GM18505 (cell line): Measurements from ENCODE around the gene POLE3.
A peak's percentile ranks its signal among the peaks of the same experiment; 100 is the strongest.
"Not testable (repeated sequence)": the region's sequence is repeated elsewhere in the genome, so short reads cannot be mapped to it uniquely, and the experiment has no call there.

Experiments used
- ATAC-seq: cut with Tn5 transposase; IDR thresholded peaks from one replicate; pipeline ENCODE4 v1.9.1; 2021; ENCODE audit not compliant: unreplicated experiment
- POLR2A ChIP-seq: IDR thresholded peaks from 4 replicates; pipeline ENCODE4 v1.6.1; 2011; ENCODE audit warnings: borderline replicate concordance; ENCODE audit not compliant: insufficient read depth, insufficient read length; ENCODE audit errors: extremely low read depth

The POLE3 gene

GRCh38 chr9:113410207-113410864 is at the start of gene POLE3, which contains the start of gene C9orf43:
Gene POLE3, minus strand, starts transcription at chr9:113410675. Its CDS starts 382 bp downstream, at chr9:113410293.
Gene C9orf43, plus strand, starts transcription at chr9:113410747. Its CDS starts 2,747 bp downstream, at chr9:113413494.
- TF ChIP-seq POLR2A, result peak; percentile 82
- ATAC-seq, result peak; percentile 93

DNA sequence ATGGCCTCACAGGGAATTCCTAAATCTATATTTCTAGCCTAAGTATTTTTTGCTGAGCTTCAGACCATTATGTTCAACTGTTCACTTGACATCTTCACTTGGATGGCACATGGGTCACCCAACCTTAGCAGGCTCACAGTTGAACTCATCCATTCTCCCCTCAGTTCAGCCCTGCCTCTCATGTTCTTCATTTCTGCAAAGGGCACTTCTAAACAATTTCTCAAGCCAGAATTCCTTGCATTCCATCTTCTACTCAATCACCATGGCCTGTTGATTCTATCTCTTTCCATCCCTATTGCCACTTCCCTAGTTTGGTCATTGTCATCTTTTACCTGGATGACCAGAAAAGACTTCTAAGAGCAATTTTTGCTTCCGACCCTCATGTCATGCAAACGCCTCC is 45.8 kb upstream of the POLE3 start:
- no peak for TF ChIP-seq POLR2A
- ATAC-seq, result no peak

- no peak for ATAC-seq
- TF ChIP-seq POLR2A, result no peak
These were observed 44.7 kb upstream of the POLE3 start for GRCh38 chr9:113454914-113455761.

DNA sequence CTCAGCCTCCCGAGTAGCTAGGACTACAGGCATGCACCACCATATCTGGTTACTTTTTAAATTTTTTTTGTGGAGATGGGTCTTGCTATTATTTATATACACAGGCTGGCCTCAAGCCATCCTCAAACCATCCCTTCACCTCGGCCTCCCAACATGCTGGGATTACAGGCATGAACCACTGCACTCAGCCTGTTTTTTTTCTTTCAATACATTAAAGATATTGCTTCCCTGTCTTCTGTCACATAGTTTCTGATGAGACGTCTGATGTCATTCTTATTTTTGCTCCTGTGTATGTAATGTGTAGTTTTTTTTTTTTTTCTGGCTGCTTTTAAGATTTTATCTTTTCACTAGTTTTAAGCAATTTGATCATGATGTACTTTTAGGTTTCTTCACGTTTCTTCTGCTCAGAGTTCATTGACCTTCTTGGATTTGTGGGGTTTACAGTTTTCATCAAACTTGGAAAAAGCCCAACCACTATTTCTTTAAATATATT is 41.7 kb upstream of the POLE3 start:
- ATAC-seq, result no peak
- no peak for TF ChIP-seq POLR2A

DNA sequence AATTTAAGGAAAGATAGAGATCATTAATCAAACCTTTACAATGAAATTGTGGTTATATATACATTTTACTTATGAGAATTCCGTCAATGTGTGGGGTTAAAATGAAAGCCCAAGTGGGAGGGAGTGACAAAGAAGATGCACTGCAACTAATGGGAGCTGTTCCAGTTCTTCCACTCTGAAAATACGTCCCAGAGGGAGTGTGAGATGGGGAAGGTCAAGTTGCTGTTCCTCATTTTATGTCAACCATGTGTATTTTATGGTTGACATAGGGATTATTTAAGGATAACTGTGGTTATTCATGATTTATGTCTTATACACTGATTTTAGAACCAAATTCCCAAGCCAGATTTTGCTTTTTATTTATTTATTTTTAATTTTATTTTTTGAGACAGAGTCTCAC is 38.9 kb upstream of the POLE3 start:
- ATAC-seq, result no peak
- TF ChIP-seq POLR2A, result no peak

- ATAC-seq, result no peak
- no peak for TF ChIP-seq POLR2A
These were observed 35.9 kb upstream of the POLE3 start for GRCh38 chr9:113446323-113446740.

GRCh38 chr9:113444736-113445135 is 34.3 kb upstream of the POLE3 start:
- no peak for TF ChIP-seq POLR2A

DNA sequence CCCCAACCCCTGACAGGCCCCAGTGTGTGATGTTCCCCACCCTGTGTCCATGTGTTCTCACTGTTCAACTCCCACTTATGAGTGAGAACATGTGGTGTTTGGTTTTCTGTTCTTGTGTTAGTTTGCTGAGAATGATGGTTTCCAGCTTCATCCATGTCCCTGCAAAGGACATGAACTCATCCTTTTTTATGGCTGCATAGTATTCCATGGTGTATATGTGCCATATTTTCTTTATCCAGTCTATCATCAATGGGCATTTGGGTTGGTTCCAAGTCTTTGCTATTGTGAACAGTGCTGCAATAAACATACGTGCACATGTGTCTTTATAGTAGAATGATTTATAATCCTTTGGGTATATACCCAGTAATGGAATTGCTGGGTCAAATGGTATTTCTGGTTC is 27.2 kb upstream of the POLE3 start:
- not testable (repeated sequence) for ATAC-seq

More at GRCh38 chr9:113444736-113445135, 34.3 kb upstream of the POLE3 start:
- ATAC-seq, result no peak

- no peak for ATAC-seq
These were observed 26.4 kb upstream of the POLE3 start for GRCh38 chr9:113436728-113437515.

DNA sequence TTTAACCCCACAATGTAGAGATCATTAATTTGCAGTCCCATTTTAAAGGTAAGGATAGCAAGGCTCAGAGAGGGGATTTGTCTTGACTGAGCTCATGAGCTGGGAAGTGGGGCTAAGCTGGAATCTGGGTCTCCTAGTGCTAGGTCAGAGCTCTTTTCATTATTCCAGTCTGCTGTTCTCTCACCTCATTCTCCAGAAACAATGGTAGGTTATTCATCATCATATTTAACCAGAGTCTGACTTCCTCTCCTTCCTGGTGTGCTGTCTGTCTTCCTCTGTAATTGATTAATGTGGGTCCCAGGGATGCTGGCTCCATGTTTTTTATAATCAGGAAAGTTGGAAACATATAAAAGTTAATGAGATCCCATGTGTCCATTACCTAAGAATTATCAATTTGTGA is 20.7 kb upstream of the POLE3 start:
- ATAC-seq, result no peak
- no peak for TF ChIP-seq POLR2A

More at GRCh38 chr9:113436728-113437515, 26.4 kb upstream of the POLE3 start:
- no peak for TF ChIP-seq POLR2A

DNA sequence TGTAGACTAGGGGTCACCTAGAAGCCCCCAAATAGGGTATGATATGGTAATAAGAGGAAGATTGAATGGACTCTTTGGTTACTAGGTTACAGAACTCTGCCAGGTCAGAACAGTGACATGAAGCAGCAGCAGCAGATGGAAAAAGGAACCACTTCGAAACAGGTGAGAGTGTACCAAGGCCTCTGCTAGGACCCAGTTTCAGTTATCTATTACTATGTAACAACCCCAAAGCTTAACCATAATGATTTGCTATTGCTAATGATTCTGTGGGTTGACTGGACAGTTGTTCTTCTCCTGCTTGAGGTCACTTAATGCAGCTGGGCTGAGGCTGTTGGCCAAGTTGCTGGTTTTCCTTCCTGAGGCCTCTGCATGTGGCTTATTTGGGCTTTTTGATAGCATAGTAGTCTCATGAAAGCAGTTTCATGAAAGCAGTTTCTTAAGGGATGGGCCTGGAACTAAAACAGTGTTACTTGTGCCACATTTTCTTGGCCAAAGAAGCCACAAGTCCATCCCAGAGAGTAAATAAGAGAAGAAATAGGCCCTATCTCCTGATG is 17.7 kb upstream of the POLE3 start:
- no peak for ATAC-seq

GRCh38 chr9:113427629-113428028 is 17.2 kb upstream of the POLE3 start:
- no peak for TF ChIP-seq POLR2A
- no peak for ATAC-seq

More for the DNA sequence above, 17.7 kb upstream of the POLE3 start:
- no peak for TF ChIP-seq POLR2A

DNA sequence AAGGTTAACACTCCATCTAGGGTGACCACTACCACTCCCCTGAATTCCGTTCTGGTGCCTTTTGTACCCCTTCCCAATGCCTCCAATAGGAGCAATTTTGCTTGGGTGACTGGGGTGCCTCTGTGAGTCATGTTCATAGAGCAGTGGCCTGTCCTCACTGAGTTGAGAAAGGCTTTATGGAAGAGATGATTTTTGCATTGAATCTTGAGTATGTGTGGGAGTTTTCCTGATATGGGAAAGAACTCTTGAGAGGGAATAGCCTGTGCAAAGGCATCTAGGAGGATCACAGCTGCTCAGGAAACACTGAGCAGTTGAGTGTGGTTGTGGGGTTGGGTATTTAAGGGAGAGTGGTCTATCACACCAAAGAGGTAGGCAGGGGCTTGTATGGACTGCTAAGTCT is 16.2 kb upstream of the POLE3 start:
- ATAC-seq, result no peak
- no peak for TF ChIP-seq POLR2A
